CD14-positive monocyte (primary cell): ENCODE data around the gene FRAS1. TPM values are rescaled to one million over a fixed set of nuclear protein-coding genes. Genes with fewer than 3 reads are reported as not detected.

Experiments
- DNase-seq, 3 donors: peaks; one replicate each; pipeline ENCODE4 v3.0.0-alpha.2; 2011 to 2022
- H2AFZ ChIP-seq: 2 replicates; pipeline ENCODE4 v1.6.0; 2012; ENCODE audit warnings: mild to moderate bottlenecking, low read depth, low read length, inconsistent platforms; ENCODE audit not compliant: insufficient read depth, poor library complexity, severe bottlenecking
- H3K27ac ChIP-seq, 2 donors: 1 replicate in 1 of 2; 2 replicates in 1 of 2; pipeline ENCODE4 v1.5.1; 2012 to 2013; ENCODE audit warnings: low read length in 2 of 2, control low read depth in 1 of 2, inconsistent platforms in 1 of 2, low read depth in 1 of 2, mild to moderate bottlenecking in 1 of 2
- H3K27me3 ChIP-seq, 2 donors: one replicate each; pipeline versions ENCODE4 v1.6.0 to v1.6.1; 2011 to 2013; ENCODE audit warnings: low read length in 2 of 2; ENCODE audit not compliant: control insufficient read depth in 2 of 2, insufficient read depth in 2 of 2
- H3K36me3 ChIP-seq, 2 donors: replicated peaks in 1 of 2; 1 replicate in 1 of 2; 2 replicates in 1 of 2; pipeline versions ENCODE4 v1.5.1 to v1.6.1; 2012 to 2013; ENCODE audit warnings: low read length in 2 of 2, control low read depth in 1 of 2, inconsistent platforms in 1 of 2, mild to moderate bottlenecking in 1 of 2; ENCODE audit not compliant: insufficient read depth in 2 of 2, control insufficient read depth in 1 of 2
- H3K4me1 ChIP-seq, 2 donors: 1 replicate in 1 of 2; 2 replicates in 1 of 2; pipeline versions ENCODE4 v1.5.1 to v1.6.1; 2012 to 2013; ENCODE audit warnings: low read length in 2 of 2, control low read depth in 1 of 2, inconsistent platforms in 1 of 2, mild to moderate bottlenecking in 1 of 2, moderate library complexity in 1 of 2; ENCODE audit not compliant: insufficient read depth in 2 of 2, control insufficient read depth in 1 of 2
- H3K4me2 ChIP-seq: replicated peaks from 2 replicates; pipeline ENCODE3; 2012; ENCODE audit warnings: low read length, moderate library complexity, mild to moderate bottlenecking; ENCODE audit not compliant: poor library complexity, severe bottlenecking; ENCODE audit errors: extremely low read depth
- H3K4me3 ChIP-seq, 3 experiments: fragments of 200-600 bp in 1 of 3; sonication (generic) in 1 of 3; replicated peaks in 1 of 3; 1 replicate in 2 of 3; 2 replicates in 1 of 3; pipeline ENCODE4 v1.5.1; 2011 to 2013; ENCODE audit warnings: low read length in 3 of 3, mild to moderate bottlenecking in 3 of 3, control low read depth in 2 of 3, low read depth in 2 of 3, inconsistent platforms in 1 of 3, moderate library complexity in 1 of 3
- H3K79me2 ChIP-seq: 2 replicates; pipeline ENCODE4 v1.6.0; 2012; ENCODE audit warnings: mild to moderate bottlenecking, control low read depth, inconsistent platforms, low read length, moderate library complexity; ENCODE audit not compliant: insufficient read depth
- H3K9ac ChIP-seq: 2 replicates; pipeline ENCODE4 v1.6.0; 2017; ENCODE audit warnings: low read length, mild to moderate bottlenecking; ENCODE audit not compliant: insufficient read depth, poor library complexity, severe bottlenecking
- H3K9me3 ChIP-seq, 2 donors: replicated peaks in 1 of 2; 1 replicate in 1 of 2; 2 replicates in 1 of 2; pipeline versions ENCODE4 v1.5.1 to v1.6.1; 2012 to 2013; ENCODE audit warnings: low read length in 2 of 2, control low read depth in 1 of 2; ENCODE audit not compliant: control insufficient read depth in 1 of 2, insufficient read depth in 1 of 2
- H4K20me1 ChIP-seq: 2 replicates; pipeline ENCODE4 v1.6.0; 2012; ENCODE audit warnings: mild to moderate bottlenecking, low read length, control low read depth, moderate library complexity; ENCODE audit not compliant: insufficient read depth
- H3K27ac Mint-ChIP-seq, 7 donors: one replicate each; pipeline ENCODE4 v1.8.0; 2020; ENCODE audit warnings: mild to moderate bottlenecking in 7 of 7, mixed read lengths in 7 of 7, moderate library complexity in 6 of 7, inconsistent platforms in 2 of 7
- H3K27me3 Mint-ChIP-seq, 3 donors: one replicate each; pipeline ENCODE4 v1.8.0; 2021 to 2022; ENCODE audit warnings: low read depth in 3 of 3, mild to moderate bottlenecking in 3 of 3, mixed read lengths in 3 of 3, moderate library complexity in 3 of 3, inconsistent platforms in 1 of 3
- H3K36me3 Mint-ChIP-seq, 2 donors: one replicate each; pipeline ENCODE4 v1.8.0; 2020; ENCODE audit warnings: mixed read lengths in 2 of 2, inconsistent platforms in 1 of 2, mild to moderate bottlenecking in 1 of 2
- H3K4me1 Mint-ChIP-seq: one replicate; pipeline ENCODE4 v1.8.0; 2020; ENCODE audit warnings: mild to moderate bottlenecking, mixed read lengths
- H3K4me3 Mint-ChIP-seq, 2 donors: one replicate each; pipeline ENCODE4 v1.8.0; 2020; ENCODE audit warnings: mild to moderate bottlenecking in 2 of 2, mixed read lengths in 2 of 2, moderate library complexity in 1 of 2
- H3K9me3 Mint-ChIP-seq, 7 donors: one replicate each; pipeline ENCODE4 v1.8.0; 2020 to 2022; ENCODE audit warnings: mixed read lengths in 7 of 7, mild to moderate bottlenecking in 6 of 7, moderate library complexity in 6 of 7, inconsistent platforms in 2 of 7
- CTCF ChIP-seq: fragments of 200-600 bp; IDR thresholded peaks from one replicate; pipeline ENCODE4 v1.8.0; 2022; ENCODE audit warnings: antibody characterized with exemption, mild to moderate bottlenecking
- WGBS: methylation state at CpG from one replicate; pipeline ENCODE4 v1.1.5; 2013; ENCODE audit warnings: missing lambda C conversion rate; ENCODE audit not compliant: insufficient coverage; 5-methylcytosine and 5-hydroxymethylcytosine counted together
- intact Hi-C, 2 donors: fragments of 100-400 bp; cut with micrococcal nuclease; formaldehyde crosslinking; loops; one replicate each; pipeline versions ENCODE4 v1.15.0 to v1.15.1; 2023
- polyA plus RNA-seq, 3 donors: library from polyadenylated mRNA; depleted of rRNA in 1 of 3; unstranded in 2 of 3; stranded (reverse) in 1 of 3; fragments of 300-500 nt in 2 of 3; fragments of >200 nt in 1 of 3; fragmentation: Illumina TruSeq in 2 of 3; gene quantifications; 1 replicate in 2 of 3; 2 replicates in 1 of 3; pipeline ENCODE4 v1.2.3, GENCODE V29; 2012 to 2021

FRAS1 gene
- polyA plus RNA-seq, 3 donors = not detected

- Histone ChIP-seq H3K4me1 (no peaks in the 10 kb centered on the region), H3K36me3 (no peaks in the 10 kb centered on the region), H2AFZ (no peak overlapping the region), H3K9ac (no peak overlapping the region), H3K4me3 (no peak overlapping the region), H4K20me1 (no peaks in the 10 kb centered on the region), H3K27me3 (no peaks in the 10 kb centered on the region), H3K4me2 (no peak overlapping the region), H3K27ac (no peak overlapping the region), H3K79me2 (no peaks in the 10 kb centered on the region), H3K9me3 (no peaks in the 10 kb centered on the region)
- no peak for TF ChIP-seq CTCF
- Mint-ChIP-seq H3K9me3 (peaks cover 0 to 5% (median 0%) of the 10 kb centered on the region in 7 donors), H3K36me3 (no peaks in the 10 kb centered on the region), H3K27me3 (no peaks in the 10 kb centered on the region), H3K27ac (no peak overlapping the region), H3K4me1 (no peaks in the 10 kb centered on the region), H3K4me3 (no peak overlapping the region)
- no peak for DNase-seq
- intact Hi-C loops = no loop called here
- WGBS = no CpG with 5 or more reads among the region's 2 CpGs
Measured at GRCh38 chr4:78570117-78570516, 513.0 kb downstream of the FRAS1 start.

GRCh38 chr4:78571804-78572203, 514.7 kb downstream of the FRAS1 start:
- Histone ChIP-seq H3K9me3 (no peaks in the 10 kb centered on the region), H3K9ac (no peak overlapping the region), H2AFZ (no peak overlapping the region), H4K20me1 (no peaks in the 10 kb centered on the region), H3K36me3 (no peaks in the 10 kb centered on the region), H3K4me1 (no peaks in the 10 kb centered on the region), H3K27ac (no peak overlapping the region), H3K27me3 (no peaks in the 10 kb centered on the region), H3K79me2 (no peaks in the 10 kb centered on the region), H3K4me3 (no peak overlapping the region), H3K4me2 (no peak overlapping the region)
- Mint-ChIP-seq H3K27me3 (no peaks in the 10 kb centered on the region), H3K4me1 (no peaks in the 10 kb centered on the region), H3K27ac (no peak overlapping the region), H3K9me3 (peaks cover 0 to 8% (median 2%) of the 10 kb centered on the region in 7 donors), H3K4me3 (no peak overlapping the region), H3K36me3 (no peaks in the 10 kb centered on the region)
- DNase-seq = no peak
- intact Hi-C loops = no loop called here
- WGBS = no CpG with 5 or more reads among the region's 1 CpG
- TF ChIP-seq CTCF = no peak
